Measurements from ENCODE around the gene EPHB4. TPM values are rescaled to one million over a fixed set of nuclear protein-coding genes. Genes with fewer than 3 reads are reported as not detected.

The EPHB4 gene
- total and polyA plus RNA-seq, 2 of the 4 experiments (the other 2 are of a cell fraction) = 34.5 to 36.4 TPM

- no peak overlapping the region for H3K23ac ChIP-seq (ENCODE audit: low read depth, low read length)
- no peaks in the 10 kb centered on the region; a peak in 1 of 4 replicates for H3K79me1 ChIP-seq (ENCODE audit: low read depth in 1 of 2, low read length in 2 of 2)
- H4K8ac ChIP-seq (ENCODE audit: low read depth in 2 of 2, low read length in 2 of 2) = no peak overlapping the region
- no peak overlapping the region for H3K27ac ChIP-seq (ENCODE audit: insufficient read depth, low read length)
- no peak overlapping the region for H3K14ac ChIP-seq (replicated peaks; ENCODE audit: low read depth, low read length)
- no peaks in the 10 kb centered on the region for H3K27me3 ChIP-seq (ENCODE audit: control insufficient read depth, insufficient read depth, low read length)
- H2BK5ac ChIP-seq (ENCODE audit: low read depth, low read length, poor library complexity, severe bottlenecking) = no peak overlapping the region
- H2BK120ac ChIP-seq (ENCODE audit: low read depth, low read length) = no peak overlapping the region
- no peaks in the 10 kb centered on the region for H4K20me1 ChIP-seq (ENCODE audit: insufficient read depth, low read length)
- H3K4ac ChIP-seq (ENCODE audit: low read depth, low read length) = no peak overlapping the region
- H3K4me3 ChIP-seq (ENCODE audit: insufficient read depth, low read depth, low read length) = no peak overlapping the region
- H4K5ac ChIP-seq (ENCODE audit: low read depth, low read length) = no peak overlapping the region
- dilution Hi-C loops (cut with HindIII; ENCODE audit: low sequenced_read_pairs, unreplicated experiment) (no loop called here), intact Hi-C loops (cut with micrococcal nuclease) (loop anchor here (5.0 to 10.0 kb wide), 2 partner anchors 37 to 255 kb away; partner anchors contain the start of genes FBXO24 and LRCH4), in situ Hi-C loops (cut with MboI; ENCODE audit: low sequenced_read_pairs) (no loop called here)
- H3K56ac ChIP-seq (ENCODE audit: extremely low read depth, insufficient read depth, low read length) = no peak overlapping the region
- no peak overlapping the region for H2AFZ ChIP-seq (replicated peaks; ENCODE audit: low read length, poor library complexity)
- H3K36me3 ChIP-seq (ENCODE audit: control insufficient read depth, insufficient read depth, low read length) = no peaks in the 10 kb centered on the region
- H3K9me1 ChIP-seq (ENCODE audit: insufficient read depth, low read length) = no peaks in the 10 kb centered on the region; the same call in 1 of the 2 replicates
- no peak overlapping the region for H4K91ac ChIP-seq (ENCODE audit: insufficient read depth, low read depth, low read length)
- no peak overlapping the region for H3K4me2 ChIP-seq (ENCODE audit: low read depth, low read length)
- H3K9ac ChIP-seq (ENCODE audit: low read depth, low read length) = no peak overlapping the region
- no peaks in the 10 kb centered on the region for H3K4me1 ChIP-seq (ENCODE audit: control insufficient read depth, insufficient read depth, low read length)
- ATAC-seq (ENCODE audit: low read depth) (no peak), DNase-seq (no peak)
- no peaks in the 10 kb centered on the region for H3K9me3 ChIP-seq (ENCODE audit: control insufficient read depth, insufficient read depth, low read length)
- ChIA-PET CTCF (no interaction called here), POLR2A (ENCODE audit: unreplicated experiment) (interaction anchor here (0.6 kb wide), 1 partner anchor 413 kb away, joined by 3 read pairs; no protein-coding TSS in a partner anchor)
- H2BK15ac ChIP-seq (ENCODE audit: low read depth, low read length) = no peak overlapping the region
- 96% methylated on average over 13 of the region's 18 CpGs; no CpG with 5 or more reads in 1 of the 2 experiments for WGBS, 2 experiments (ENCODE audit: extremely low coverage in 2 of 2, insufficient read length in 1 of 2)
- no peak overlapping the region for H2BK20ac ChIP-seq (ENCODE audit: low read depth, low read length)
- no peak overlapping the region for H3K18ac ChIP-seq (ENCODE audit: low read depth, low read length)
- no TSS peak for BruUV-seq (replicated peaks)
- no peak overlapping the region for H2AK9ac ChIP-seq (replicated peaks; ENCODE audit: low read depth, low read length, poor library complexity)
- TF ChIP-seq NFE2L2 (IDR thresholded peaks at IDR 0.05; ENCODE audit: low read depth, low read length) (no peak), RAD21 (IDR thresholded peaks at IDR 0.05; ENCODE audit: low read length) (no peak), MAZ (IDR thresholded peaks at IDR 0.05; ENCODE audit: borderline replicate concordance, low read depth, low read length) (no peak), USF2 (IDR thresholded peaks at IDR 0.05; ENCODE audit: low read depth, low read length) (no peak), FOS (IDR thresholded peaks at IDR 0.05; ENCODE audit: low read depth, low read length) (no peak), ELK1 (IDR thresholded peaks at IDR 0.05; ENCODE audit: borderline replicate concordance, low read depth, low read length) (no peak), CEBPB (IDR thresholded peaks at IDR 0.05; ENCODE audit: low read depth, low read length) (no peak), MAFK (IDR thresholded peaks at IDR 0.05; ENCODE audit: low read depth, low read length) (no peak), SMC3 (IDR thresholded peaks at IDR 0.05; ENCODE audit: low read depth, low read length) (no peak), CTCF (conservative IDR thresholded peaks at IDR 0.05; ENCODE audit: low read depth, low read length) (no peak)
- H2AK5ac ChIP-seq (ENCODE audit: low read depth, low read length) = no peak overlapping the region
Measured at GRCh38 chr7:100839361-100839760, 12.0 kb upstream of the EPHB4 start.

Measured in IMR-90 (cell line).